Nucleus accumbens (tissue), 56 donors: ENCODE data around the gene ZNF384.
"Not testable (repeated sequence)": the region's sequence is repeated elsewhere in the genome, so short reads cannot be mapped to it uniquely, and the experiment has no call there.

ENCODE experiments used
- DNase-seq, 56 donors: peaks; one replicate each; lab custom pipeline; 2025; lab: John Stamatoyannopoulos, UW

Gene ZNF384

GRCh38 chr12:6688999-6689882 is at the start of gene ZNF384:
Gene ZNF384, minus strand, starts transcription at chr12:6689375. Its CDS starts 9,855 bp downstream, at chr12:6679520.
- DNase-seq: peak; percentile 88 to 100 (median 98)

- DNase-seq: no peak
Observed at GRCh38 chr12:6736754-6737153, 47.6 kb upstream of the ZNF384 start.

GRCh38 chr12:6735448-6736191 is 46.4 kb upstream of the ZNF384 start:
- DNase-seq: peak in 34 of 56 donors; percentile 2 to 73 (median 16)

GRCh38 chr12:6734506-6735387 is 45.6 kb upstream of the ZNF384 start:
- no peak for DNase-seq

DNA sequence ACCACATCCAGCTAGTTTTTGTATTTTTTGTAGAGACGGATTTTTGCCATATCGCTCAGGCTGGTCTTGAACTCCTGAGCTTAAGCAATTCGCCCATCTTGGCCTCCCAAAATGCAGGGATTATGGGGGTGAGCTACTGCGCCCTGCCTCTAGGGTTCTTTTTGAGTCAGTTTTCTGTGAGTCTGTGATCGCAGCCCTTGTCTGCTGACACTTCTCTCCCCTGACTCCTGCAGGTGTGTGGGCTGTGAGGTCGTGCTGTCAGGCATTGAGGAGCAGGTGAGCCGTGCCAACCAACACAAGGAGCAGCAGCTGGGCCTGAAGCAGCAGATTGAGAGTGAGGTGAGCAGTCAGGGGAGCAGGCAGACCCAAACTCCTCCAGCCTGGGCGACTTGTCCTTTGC is 41.0 kb upstream of the ZNF384 start:
- peak in 4 of 56 donors; percentile 8 to 25 (median 16) for DNase-seq

- no peak for DNase-seq
Observed at GRCh38 chr12:6729186-6729585, 40.0 kb upstream of the ZNF384 start.

- DNase-seq: no peak
Observed at GRCh38 chr12:6725350-6725749, 36.2 kb upstream of the ZNF384 start.

- peak in 7 of 56 donors; percentile 22 to 60 (median 36) for DNase-seq
Observed at GRCh38 chr12:6724409-6724797, 35.2 kb upstream of the ZNF384 start.

DNA sequence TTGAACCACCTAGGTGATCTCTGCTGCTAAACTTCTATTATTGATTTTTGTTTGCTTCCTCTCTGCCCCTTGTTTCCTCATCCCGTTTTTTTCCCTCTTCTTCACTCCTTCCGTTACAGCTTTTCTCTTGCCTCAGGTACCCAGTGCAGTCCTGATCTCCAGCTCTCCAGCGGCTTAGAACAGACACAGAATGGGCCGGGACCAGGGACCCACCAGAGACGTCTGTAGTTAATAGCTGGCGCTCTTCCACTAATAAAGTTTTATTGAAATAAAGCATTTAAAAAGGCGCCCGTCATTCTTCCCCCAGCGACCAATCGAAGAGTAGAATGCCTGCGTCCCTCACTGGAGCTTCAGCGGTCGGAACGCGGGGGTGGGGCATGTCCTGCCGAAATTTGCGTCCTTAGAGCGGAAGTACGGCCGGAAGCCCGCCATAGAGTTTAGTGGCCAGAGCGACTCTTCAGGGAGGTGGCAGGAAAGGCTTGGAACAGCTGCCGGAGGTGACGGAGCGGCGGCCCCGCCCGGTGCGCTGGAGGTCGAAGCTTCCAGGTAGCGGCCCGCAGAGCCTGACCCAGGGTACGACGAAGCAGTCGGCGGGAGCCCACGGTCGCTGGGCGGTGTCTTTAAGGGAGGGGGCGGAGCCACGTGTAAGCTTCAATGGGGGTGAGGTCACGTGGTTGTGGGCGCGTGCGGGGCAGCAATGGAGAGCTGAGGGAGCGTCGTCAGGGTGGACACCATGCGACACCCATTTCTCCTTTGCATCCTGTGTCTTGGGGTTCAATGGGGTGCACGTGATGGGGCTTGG is 34.6 kb upstream of the ZNF384 start, which contains the start of gene COPS7A:
TSS of gene COPS7A (plus strand) at position 440 of the 802 bp plus-strand sequence. CDS start 611 bp downstream, outside the sequence.
- DNase-seq: peak; percentile 75 to 99 (median 96)

DNA sequence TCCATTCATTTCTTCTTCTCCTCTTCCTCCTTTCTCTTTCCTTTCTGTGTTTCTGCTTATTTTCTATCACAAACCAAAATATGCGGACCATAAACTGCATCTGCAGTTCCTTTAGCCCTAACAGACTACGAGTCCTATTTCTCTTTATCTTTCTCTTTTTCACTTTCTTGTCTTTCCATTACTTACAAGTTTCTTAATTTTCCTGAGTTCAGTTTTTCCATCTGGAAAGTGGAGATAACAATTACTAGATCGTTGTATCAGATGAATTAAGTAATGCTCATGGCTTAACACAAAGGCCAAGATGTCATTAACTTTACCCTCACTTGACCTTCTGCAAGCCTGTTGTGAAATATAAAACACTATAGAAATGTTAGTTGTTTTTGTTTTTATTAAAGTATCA is 33.7 kb upstream of the ZNF384 start:
- no peak for DNase-seq

- DNase-seq: no peak
Observed at GRCh38 chr12:6716874-6717437, 27.8 kb upstream of the ZNF384 start.

DNA sequence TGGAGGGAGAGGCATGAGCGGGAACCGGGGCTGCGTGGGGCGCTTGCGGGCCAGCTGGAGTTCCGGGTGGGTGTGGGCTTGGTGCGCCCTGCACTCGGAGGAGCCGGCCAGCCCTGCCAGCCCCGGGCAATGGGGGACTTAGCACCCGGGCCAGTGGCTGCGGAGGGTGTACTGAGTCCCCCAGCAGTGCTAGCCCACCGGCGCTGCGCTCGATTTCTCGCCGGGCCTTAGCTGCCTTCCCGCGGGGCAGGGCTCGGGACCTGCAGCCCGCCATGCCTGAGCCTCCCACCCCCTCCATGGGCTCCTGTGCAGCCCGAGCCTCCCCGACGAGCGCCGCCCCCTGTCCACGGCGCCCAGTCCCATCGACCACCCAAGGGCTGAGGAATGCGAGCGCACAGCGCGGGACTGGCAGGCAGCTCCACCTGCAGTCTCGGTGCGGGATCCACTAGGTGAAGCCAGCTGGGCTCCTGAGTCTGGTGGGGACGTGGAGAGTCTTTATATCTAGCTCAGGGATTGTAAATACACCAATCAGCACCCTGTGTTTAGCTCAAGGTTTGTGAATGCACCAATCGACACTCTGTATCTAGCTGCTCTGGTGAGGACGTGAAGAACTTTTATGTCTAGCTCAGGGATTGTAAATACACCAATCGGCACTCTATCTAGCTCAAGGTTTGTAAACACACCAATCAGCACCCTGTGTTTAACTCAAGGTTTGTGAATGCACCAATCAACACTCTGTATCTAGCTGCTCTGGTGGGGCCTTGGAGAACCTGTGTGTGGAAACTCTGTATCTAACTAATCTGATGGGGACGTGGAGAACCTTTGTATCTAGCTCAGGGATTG is 27.1 kb upstream of the ZNF384 start:
- not testable (repeated sequence) for DNase-seq

DNA sequence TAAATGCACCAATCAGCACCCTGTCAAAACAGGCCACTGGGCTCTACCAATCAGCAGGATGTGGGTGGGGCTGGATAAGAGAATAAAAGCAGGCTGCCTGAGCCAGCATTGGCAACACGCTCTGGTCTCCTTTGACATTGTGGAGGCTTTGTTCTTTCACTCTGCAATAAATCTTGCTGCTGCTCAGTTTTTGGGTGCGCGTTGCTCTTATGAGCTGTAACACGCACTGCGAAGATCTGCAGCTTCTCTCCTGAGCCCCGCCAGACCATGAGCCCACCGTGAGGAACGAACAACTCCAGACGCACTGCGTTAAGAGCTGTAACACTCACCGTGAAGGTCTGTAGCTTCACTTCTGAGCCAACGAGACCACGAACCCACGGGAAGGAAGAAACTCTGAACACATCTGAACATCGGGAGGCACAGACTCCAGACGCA is 19.8 kb upstream of the ZNF384 start:
- DNase-seq: no peak

- not testable (repeated sequence) for DNase-seq
Observed at GRCh38 chr12:6708351-6708750, 19.2 kb upstream of the ZNF384 start.

GRCh38 chr12:6703631-6704030 is 14.5 kb upstream of the ZNF384 start:
- DNase-seq: no peak

GRCh38 chr12:6701078-6701768 is 12.0 kb upstream of the ZNF384 start:
- DNase-seq: peak in 1 of 56 donors; percentile 30

DNA sequence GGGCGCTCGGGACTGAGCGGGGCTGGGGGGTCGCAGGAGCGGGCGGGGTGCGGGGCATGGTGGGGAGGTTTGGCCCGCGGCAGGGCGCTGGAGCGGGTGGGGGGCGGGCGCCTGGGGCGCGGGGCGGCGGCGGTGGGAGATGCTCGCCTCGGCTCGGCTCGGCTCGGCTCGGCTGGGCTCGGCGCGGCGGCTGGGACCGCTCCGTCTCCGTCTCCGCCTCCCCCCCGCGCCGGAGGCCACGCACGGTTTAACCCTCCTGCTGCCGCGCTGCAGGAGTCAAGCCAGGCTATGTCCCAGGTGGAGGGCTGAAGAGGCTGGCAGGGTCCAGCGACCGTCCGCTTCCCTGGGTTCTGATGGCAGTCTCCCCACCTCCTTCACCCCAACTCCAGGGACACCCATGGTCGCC is 11.5 kb upstream of the ZNF384 start, which contains the start of gene PIANP:
TSS of gene PIANP (minus strand) at position 170 of the 406 bp plus-strand sequence. CDS start 2,754 bp downstream, outside the sequence.
- peak in 18 of 56 donors; percentile 2 to 74 (median 41) for DNase-seq
